K562 (cell line): ENCODE data around the gene ALG6. TPM values are rescaled to one million over a fixed set of nuclear protein-coding genes. Genes with fewer than 3 reads are reported as not detected.
A peak's percentile ranks its signal among the peaks of the same experiment; 100 is the strongest.

ENCODE experiments used
- ATAC-seq: fragments of 200-7000 bp; cut with Tn5 transposase; 3 replicates; pipeline ENCODE4 v1.9.1; 2020; ENCODE audit warnings: moderate library complexity
- Bru-seq: library from RNA; stranded (reverse); fragments of 400-500 nt; gene quantifications from one replicate; lab custom pipeline; 2021; lab: Mats Ljungman, UMichigan
- BruChase-seq, 2 experiments: library from RNA; stranded (reverse); fragments of 400-500 nt; gene quantifications; one replicate each; lab custom pipeline; 2021; lab: Mats Ljungman, UMichigan
- BruUV-seq: library from RNA; stranded (reverse); fragments of 400-500 nt; replicated peaks from 2 replicates; lab custom pipeline; 2021; lab: Mats Ljungman, UMichigan
- CTCF ChIA-PET: fragments of 300-600 bp; formaldehyde crosslinking; extraction: SDS; loops from one replicate; lab custom pipeline; 2021; ENCODE audit warnings: low intra/inter-chr PET ratio; lab: Yijun Ruan, JAX
- POLR2A ChIA-PET: fragments of 300-600, 350-650 bp; sonication (Branson Sonifier 250); formaldehyde crosslinking; extraction: SDS; loops from one replicate; lab custom pipeline; 2021; ENCODE audit warnings: antibody characterized with exemption, inconsistent platforms; lab: Yijun Ruan, JAX
- DNase-seq, 4 experiments: peaks; one replicate each; pipeline versions ENCODE4 v3.0.0 to v3.0.0-alpha.2; 2011 to 2018; ENCODE audit warnings: low spot score in 3 of 4, mixed read lengths in 3 of 4; ENCODE audit errors: extremely low read depth in 1 of 4
- FAIRE-seq: peaks from 2 replicates; lab custom pipeline; 2011; peaks lifted over from hg19 to GRCh38; lab: Jason Lieb, UNC
- H2AFZ ChIP-seq: 2 replicates; pipeline ENCODE4 v1.6.0; 2011; ENCODE audit warnings: low read depth, low read length, control low read depth, inconsistent platforms
- H3K27ac ChIP-seq: fragments of 200-600 bp; 3 replicates; pipeline ENCODE4 v1.8.0; 2011; ENCODE audit warnings: low read depth, mild to moderate bottlenecking, control low read depth, inconsistent platforms, low read length, moderate library complexity, mixed read lengths; ENCODE audit errors: extremely low read depth
- H3K27me3 ChIP-seq, 2 experiments: fragments of 300-600 bp in 1 of 2; 2 replicates in 1 of 2; 3 replicates in 1 of 2; pipeline versions ENCODE4 v1.6.0 to v1.8.0; 2011; ENCODE audit warnings: inconsistent platforms in 2 of 2, low read length in 2 of 2, mild to moderate bottlenecking in 1 of 2, mixed read lengths in 1 of 2, moderate library complexity in 1 of 2; ENCODE audit not compliant: control insufficient read depth in 2 of 2, insufficient read depth in 2 of 2
- H3K36me3 ChIP-seq: fragments of 300-600 bp; 3 replicates; pipeline ENCODE4 v1.8.0; 2011; ENCODE audit warnings: mild to moderate bottlenecking, low read length, inconsistent platforms; ENCODE audit not compliant: control insufficient read depth, insufficient read depth
- H3K4me1 ChIP-seq, 2 experiments: fragments of 200-600 bp in 1 of 2; replicated peaks in 1 of 2; 2 replicates in 1 of 2; 3 replicates in 1 of 2; pipeline versions ENCODE4 v1.5.1 to v1.8.0; 2011; ENCODE audit warnings: inconsistent platforms in 2 of 2, low read length in 2 of 2, mild to moderate bottlenecking in 1 of 2, mixed read lengths in 1 of 2, moderate library complexity in 1 of 2; ENCODE audit not compliant: control insufficient read depth in 2 of 2, insufficient read depth in 2 of 2
- H3K4me2 ChIP-seq: 2 replicates; pipeline ENCODE4 v1.6.1; 2011; ENCODE audit warnings: low read length, control low read depth, inconsistent platforms, mixed read lengths; ENCODE audit not compliant: insufficient read depth
- H3K4me3 ChIP-seq: fragments of 200-600 bp; sonication (generic), shearing (Covaris generic); 2 replicates; pipeline ENCODE4 v1.5.1; 2016; ENCODE audit warnings: control low read depth, inconsistent platforms
- H3K79me2 ChIP-seq: fragments of 200-600 bp; 3 replicates; pipeline ENCODE4 v1.8.0; 2011; ENCODE audit warnings: low read length, inconsistent platforms; ENCODE audit not compliant: control insufficient read depth, insufficient read depth
- H3K9ac ChIP-seq, 2 experiments: 2 replicates each; pipeline versions ENCODE4 v1.6.0 to v1.6.1; 2011; ENCODE audit warnings: low read depth in 2 of 2, low read length in 2 of 2, control low read depth in 1 of 2, inconsistent platforms in 1 of 2, mild to moderate bottlenecking in 1 of 2, mixed read lengths in 1 of 2; ENCODE audit not compliant: insufficient read depth in 1 of 2
- H3K9me1 ChIP-seq: one replicate; pipeline ENCODE4 v1.6.0; 2011; ENCODE audit warnings: inconsistent platforms, mild to moderate bottlenecking, low read length, moderate library complexity; ENCODE audit not compliant: control insufficient read depth, insufficient read depth
- H3K9me3 ChIP-seq: replicated peaks from 2 replicates; pipeline ENCODE4 v1.5.1; 2011; ENCODE audit warnings: low read depth, low read length, inconsistent platforms; ENCODE audit not compliant: control insufficient read depth, insufficient read depth
- H4K20me1 ChIP-seq: replicated peaks from 2 replicates; pipeline ENCODE4 v1.6.1; 2011; ENCODE audit warnings: low read length, inconsistent platforms, mixed read lengths; ENCODE audit not compliant: control insufficient read depth, insufficient read depth
- KLF6 ChIP-seq: fragments of 250-450 bp; sonication (Bioruptor Pico); IDR thresholded peaks from 2 replicates; pipeline ENCODE4 v1.4.0; 2020; ENCODE audit warnings: mild to moderate bottlenecking, moderate library complexity, borderline replicate concordance
- MAFG ChIP-seq: fragments of 450-650 bp; conservative IDR thresholded peaks from 2 replicates; pipeline ENCODE4 v1.6.1; 2016; ENCODE audit warnings: missing genetic modification characterization, missing compliant biosample characterization
- RBBP5 ChIP-seq: fragments of 200-600 bp; sonication (generic); IDR thresholded peaks from 2 replicates; pipeline ENCODE4 v1.6.1; 2012; ENCODE audit warnings: borderline replicate concordance, mild to moderate bottlenecking, low read length, control low read depth, inconsistent platforms; ENCODE audit not compliant: insufficient read depth, poor library complexity, severe bottlenecking
- RBM17 ChIP-seq: fragments of 200-400 bp; formaldehyde crosslinking; IDR thresholded peaks from 2 replicates; pipeline ENCODE4 v1.6.1; 2017; ENCODE audit warnings: low read depth, mild to moderate bottlenecking, low read length, borderline replicate concordance
- TEAD2 ChIP-seq: fragments of 450-650 bp; IDR thresholded peaks from 2 replicates; pipeline ENCODE4 v1.6.1; 2016; ENCODE audit warnings: missing genetic modification characterization, control low read depth, missing compliant biosample characterization
- U2AF2 ChIP-seq: fragments of 200-400 bp; formaldehyde crosslinking; optimal IDR thresholded peaks from 2 replicates; pipeline ENCODE3; 2017; ENCODE audit warnings: low read depth, mild to moderate bottlenecking, low read length
- WHSC1 ChIP-seq: IDR thresholded peaks from one replicate; pipeline ENCODE4 v1.6.1; 2012; ENCODE audit warnings: low read length, control low read depth, inconsistent platforms
- ZNF133 ChIP-seq: fragments of 250-450 bp; sonication (Bioruptor Pico); IDR thresholded peaks from 2 replicates; pipeline ENCODE4 v1.4.0; 2020; ENCODE audit warnings: mild to moderate bottlenecking
- ZNF76 ChIP-seq: fragments of 250-450 bp; sonication (Bioruptor Pico); IDR thresholded peaks from 2 replicates; pipeline ENCODE4 v1.4.0; 2020; ENCODE audit warnings: mild to moderate bottlenecking, moderate library complexity, borderline replicate concordance
- WGBS: fragments of 100-300 bp; shearing (Covaris generic); methylation state at CpG from one replicate; pipeline ENCODE4 v1.1.6; 2016; ENCODE audit warnings: low coverage, mixed read lengths; ENCODE audit not compliant: insufficient coverage; ENCODE audit errors: missing lambda C conversion rate; 5-methylcytosine and 5-hydroxymethylcytosine counted together
- in situ Hi-C: fragments of 300-500 bp; cut with MboI; formaldehyde crosslinking; loops from 4 replicates; pipeline ENCODE4 v1.15.0; 2018; ENCODE audit warnings: inconsistent platforms, mixed read lengths
- intact Hi-C: fragments of 100-400 bp; cut with micrococcal nuclease; formaldehyde crosslinking; loops from 2 replicates; pipeline ENCODE4 v1.14.2; 2022
- long read RNA-seq, 3 experiments: library from polyadenylated mRNA in 2 of 3; library from RNA in 1 of 3; unstranded in 2 of 3; stranded (forward) in 1 of 3; transcript quantifications; one replicate each; pipeline ENCODE4 v2.0.0, GENCODE V29; 2019 to 2022
- polyA minus RNA-seq, 3 experiments: library from RNA; depleted of rRNA, polyadenylated mRNA; stranded (reverse); fragments of >200 nt; gene quantifications; 2 replicates each; pipeline ENCODE4 v1.2.3, GENCODE V29; 2011
- polyA plus RNA-seq, 8 experiments: library from polyadenylated mRNA; depleted of rRNA in 4 of 8; stranded (reverse) in 5 of 8; unstranded in 3 of 8; fragments of >200 nt; fragmentation: Nextera tagmentation in 2 of 8; fragmentation: Illumina TruSeq in 1 of 8; extraction: Ambion mirVana in 2 of 8; extraction: Trizol in 1 of 8; gene quantifications; 2 replicates each; pipeline versions ENCODE4 v1.2.1 to v1.2.3, GENCODE V29; 2011 to 2014; ENCODE audit warnings: inconsistent platforms in 1 of 8, missing spikeins in 1 of 8
- total RNA-seq, 7 experiments: library from RNA; depleted of rRNA in 6 of 7; stranded (reverse); fragments of >200 nt in 6 of 7; fragmentation: Illumina TruSeq in 2 of 7; extraction: Trizol in 2 of 7; gene quantifications; 2 replicates each; pipeline versions ENCODE4 v1.2.1 to v1.2.3, GENCODE V29; 2011 to 2021; ENCODE audit warnings: low replicate concordance in 1 of 7
- TF ChIP-seq, protein P1 (sequence below): fragments of 450-650 bp; formaldehyde crosslinking; IDR thresholded peaks from 2 replicates; pipeline ENCODE4 v1.4.0; 2022; ENCODE audit warnings: missing genetic modification characterization
- TF ChIP-seq, protein P2 (sequence below): fragments of 200-800 bp; sonication (Bioruptor generic); IDR thresholded peaks from 2 replicates; pipeline ENCODE4 v1.6.1; 2017; ENCODE audit warnings: missing genetic modification characterization, missing compliant biosample characterization

Gene ALG6
- total RNA-seq (2011; cell fraction: chromatin; rRNA removed; ENCODE audit: low replicate concordance), result 40.1 and 91.4 TPM in 2 replicates
- 22.1 and 29.7 TPM in 2 replicates for total RNA-seq (2011; cell fraction: nucleolus; rRNA removed)
- 47.5 and 55.0 TPM in 2 replicates for total RNA-seq (2011; cell fraction: nucleoplasm; rRNA removed)
- total RNA-seq (2014; rRNA removed) (18.9 and 21.1 TPM in 2 replicates), total RNA-seq (2014; rRNA removed; fragmentation: Illumina TruSeq; extraction: Trizol) (25.4 and 28.0 TPM in 2 replicates), total RNA-seq (2015; rRNA removed; fragmentation: Illumina TruSeq; extraction: Trizol) (21.1 and 23.3 TPM in 2 replicates), total RNA-seq (2021) (14.6 and 16.9 TPM in 2 replicates), polyA plus RNA-seq (2011; rRNA removed) (22.8 and 35.7 TPM in 2 replicates), polyA plus RNA-seq (2014; fragmentation: Illumina TruSeq; extraction: Trizol) (16.3 and 18.9 TPM in 2 replicates), polyA plus RNA-seq (2014; fragmentation: Nextera tagmentation; extraction: Ambion mirVana) (10 to 100 TPM; 26.8 to 29.1 TPM), polyA plus RNA-seq (2014; rRNA removed) (16.0 and 21.9 TPM in 2 replicates), polyA minus RNA-seq (2011; rRNA and poly(A)+ RNA removed) (26.1 and 32.9 TPM in 2 replicates), Bru-seq, nascent RNA (percentile 72 among the genes with signal in this experiment), BruChase-seq, experiment 1, labeled RNA remaining after a 2-hour chase (percentile 75 among the genes with signal in this experiment), BruChase-seq, experiment 2, labeled RNA remaining after a 6-hour chase (percentile 73 among the genes with signal in this experiment)
- 4.6 and 9.9 TPM in 2 replicates for polyA plus RNA-seq (2011; cell fraction: cytosol; rRNA removed)
- 28.0 and 34.6 TPM in 2 replicates for polyA plus RNA-seq (2011; cell fraction: nucleus; rRNA removed)
- polyA plus RNA-seq (2012), result 13.1 and 18.3 TPM in 2 replicates
- 6.6 and 7.6 TPM in 2 replicates for polyA minus RNA-seq (2011; cell fraction: cytosol; rRNA and poly(A)+ RNA removed)
- 28.1 and 43.3 TPM in 2 replicates for polyA minus RNA-seq (2011; cell fraction: nucleus; rRNA and poly(A)+ RNA removed)
- long read RNA-seq, experiment 1, transcript ALG6-202 (15 exons, 3,371 nt), result major isoform, 47 of 67 reads
- long read RNA-seq, experiment 1, partial matches to known transcripts, result 5 of 67 reads
- long read RNA-seq, experiment 1, other reads (novel, unspliced or antisense), result 15 of 67 reads
- long read RNA-seq, experiment 2, partial matches to known transcripts, result 12 of 23 reads
- long read RNA-seq, experiment 2, other reads (novel, unspliced or antisense), result 8 of 23 reads
- long read RNA-seq, experiment 3, transcript ALG6-202 (15 exons, 3,371 nt), result major isoform, 14 of 24 reads
- long read RNA-seq, experiment 3, partial matches to known transcripts, result 4 of 24 reads
- long read RNA-seq, experiment 3, other reads (novel, unspliced or antisense), result 5 of 24 reads

DNA sequence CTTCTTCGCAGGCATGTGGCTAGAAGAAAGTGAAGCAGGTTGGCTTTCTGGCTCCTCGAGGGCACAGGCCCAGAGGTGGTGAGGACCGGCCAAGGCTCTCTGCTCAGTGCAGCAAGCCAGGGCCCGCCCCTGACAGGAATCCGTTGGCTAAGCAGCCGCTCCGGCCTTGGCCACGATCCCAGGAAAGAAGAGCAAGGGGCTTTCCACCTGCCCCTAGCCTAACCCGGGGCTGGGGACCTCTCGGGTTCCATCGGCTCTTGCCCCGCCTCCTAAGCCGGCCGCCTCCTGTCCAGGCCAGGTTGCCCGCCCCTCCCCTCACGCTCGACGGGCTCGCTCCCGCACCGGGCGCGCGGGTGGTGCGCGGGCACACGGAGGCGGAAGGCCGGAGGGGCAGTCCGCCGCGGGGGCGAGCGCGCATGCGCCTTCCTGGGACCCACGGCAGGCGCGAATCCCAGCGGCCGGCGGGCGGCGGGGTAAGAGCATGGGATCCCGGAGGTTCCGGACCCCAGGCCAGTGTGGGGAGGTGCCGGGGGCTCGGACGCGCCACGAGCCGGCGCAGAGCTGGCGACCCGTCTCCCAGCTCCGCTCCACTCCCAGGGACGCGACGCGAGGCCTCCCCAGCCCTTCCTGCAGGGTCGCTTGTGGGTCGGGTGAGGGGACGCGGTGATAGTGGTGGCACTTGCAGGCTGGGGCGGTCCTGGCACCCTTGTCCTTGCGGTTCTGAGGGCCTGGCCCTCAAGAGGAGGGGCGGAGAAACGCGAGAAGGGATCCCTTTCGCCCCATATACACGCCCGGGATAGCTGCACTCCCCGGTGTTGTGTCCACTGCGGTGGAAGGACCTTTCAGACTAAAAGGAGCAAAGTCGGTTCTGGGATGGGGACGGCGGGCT lies at the start of gene ALG6:
TSS of gene ALG6 (plus strand) at position 413 of the 889 bp plus-strand sequence. CDS start 3,351 bp downstream, outside the sequence.
- Histone ChIP-seq H3K9ac (peak within 1 kb of the TSS; percentile 81 to 100), H3K4me3 (peak within 1 kb of the TSS; percentile 72), H3K79me2 (peaks cover 14% of the 10 kb centered on the region), H3K9me1 (no peaks in the 10 kb centered on the region), H3K27ac (peak within 1 kb of the TSS; percentile 86), H2AFZ (peak within 1 kb of the TSS; percentile 99), H4K20me1 (no peaks in the 10 kb centered on the region), H3K4me1 (peaks cover 6 to 11% of the 10 kb centered on the region in 2 experiments; a peak in 4 of 5 replicates), H3K27me3 (no peaks in the 10 kb centered on the region), H3K36me3 (peaks cover 15% of the 10 kb centered on the region; the same call in 2 of the 3 replicates), H3K4me2 (peak within 1 kb of the TSS; percentile 96), H3K9me3 (no peaks in the 10 kb centered on the region)
- FAIRE-seq (peak; percentile 84), ATAC-seq (peak; percentile 95), DNase-seq (peak; percentile 96 to 100 (median 99))
- POLR2A ChIA-PET, result interaction anchor here (1.1 kb wide), 1 partner anchor 69 kb away, joined by 3 read pairs; no protein-coding TSS in a partner anchor
- WGBS, result 3% methylated on average over 33 of the region's 77 CpGs
- CTCF ChIA-PET, result interaction anchor here (0.6 kb wide), 1 partner anchor 192 kb away, joined by 3 read pairs; no protein-coding TSS in a partner anchor
- BruUV-seq, result no TSS peak
- in situ Hi-C loops, result no loop called here
- intact Hi-C loops, result loop anchor here (10.0 kb wide), 1 partner anchor 157 kb away; the partner anchor contains the start of genes EFCAB7 and ITGB3BP
- TF ChIP-seq, protein P1, sequence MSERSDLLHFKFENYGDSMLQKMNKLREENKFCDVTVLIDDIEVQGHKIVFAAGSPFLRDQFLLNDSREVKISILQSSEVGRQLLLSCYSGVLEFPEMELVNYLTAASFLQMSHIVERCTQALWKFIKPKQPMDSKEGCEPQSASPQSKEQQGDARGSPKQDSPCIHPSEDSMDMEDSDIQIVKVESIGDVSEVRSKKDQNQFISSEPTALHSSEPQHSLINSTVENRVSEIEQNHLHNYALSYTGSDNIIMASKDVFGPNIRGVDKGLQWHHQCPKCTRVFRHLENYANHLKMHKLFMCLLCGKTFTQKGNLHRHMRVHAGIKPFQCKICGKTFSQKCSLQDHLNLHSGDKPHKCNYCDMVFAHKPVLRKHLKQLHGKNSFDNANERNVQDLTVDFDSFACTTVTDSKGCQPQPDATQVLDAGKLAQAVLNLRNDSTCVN, result no peak
- TF ChIP-seq KLF6 (CRISPR knock-in tag) (no peak), RBM17 (no peak), RBBP5 (peak; percentile 60), WHSC1 (no peak), ZNF133 (CRISPR knock-in tag) (no peak), MAFG (tag) (no peak), TEAD2 (tag) (no peak), ZNF76 (CRISPR knock-in tag) (no peak), U2AF2 (no peak)
- TF ChIP-seq, protein P2, sequence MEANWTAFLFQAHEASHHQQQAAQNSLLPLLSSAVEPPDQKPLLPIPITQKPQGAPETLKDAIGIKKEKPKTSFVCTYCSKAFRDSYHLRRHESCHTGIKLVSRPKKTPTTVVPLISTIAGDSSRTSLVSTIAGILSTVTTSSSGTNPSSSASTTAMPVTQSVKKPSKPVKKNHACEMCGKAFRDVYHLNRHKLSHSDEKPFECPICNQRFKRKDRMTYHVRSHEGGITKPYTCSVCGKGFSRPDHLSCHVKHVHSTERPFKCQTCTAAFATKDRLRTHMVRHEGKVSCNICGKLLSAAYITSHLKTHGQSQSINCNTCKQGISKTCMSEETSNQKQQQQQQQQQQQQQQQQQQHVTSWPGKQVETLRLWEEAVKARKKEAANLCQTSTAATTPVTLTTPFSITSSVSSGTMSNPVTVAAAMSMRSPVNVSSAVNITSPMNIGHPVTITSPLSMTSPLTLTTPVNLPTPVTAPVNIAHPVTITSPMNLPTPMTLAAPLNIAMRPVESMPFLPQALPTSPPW (CRISPR knock-in tag), result peak; percentile 92
